ENCODE measurements around the gene KLHDC7B.

Gene KLHDC7B

DNA sequence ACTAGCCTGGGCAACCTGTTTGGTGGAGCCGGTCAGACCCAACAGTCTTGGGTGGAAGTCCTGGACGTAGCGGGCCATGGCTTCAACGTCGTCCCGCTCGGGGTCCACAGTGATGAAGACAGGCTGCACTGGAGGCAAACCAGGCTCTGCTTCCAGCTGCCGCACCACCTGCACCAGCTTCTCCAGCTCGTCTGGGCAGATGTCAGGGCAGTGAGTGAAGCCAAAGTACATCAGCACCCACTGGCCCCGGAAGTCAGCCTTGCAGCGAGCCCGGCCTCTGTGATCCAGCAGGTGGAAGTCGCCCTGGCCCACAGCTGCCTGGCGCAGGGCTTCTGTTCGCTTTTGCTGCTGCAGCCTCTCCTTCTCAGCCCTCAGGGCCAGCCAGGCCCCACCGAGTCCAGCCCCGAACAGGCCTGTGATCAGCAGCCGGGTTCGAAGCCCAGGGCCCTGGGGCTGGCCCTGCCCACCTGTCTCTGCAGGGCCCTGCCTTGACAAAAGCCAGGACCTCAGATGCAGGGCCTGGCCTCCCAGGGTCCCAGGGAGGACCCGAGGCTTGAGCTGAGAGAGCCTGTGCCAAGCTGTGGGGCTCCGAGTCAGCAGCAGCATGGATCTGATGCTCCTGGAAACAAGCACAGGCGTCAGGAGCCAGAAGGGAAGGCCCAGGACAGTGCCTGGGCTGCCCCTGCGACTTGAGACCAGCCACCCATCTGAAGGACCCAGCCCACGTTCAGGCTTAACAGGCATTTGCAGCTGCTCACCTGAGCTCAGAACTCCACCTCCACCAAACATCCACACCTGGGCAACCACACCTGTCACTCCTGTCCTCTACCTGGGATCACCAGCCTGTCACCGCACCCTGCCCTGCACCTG is 21.7 kb upstream of the KLHDC7B start:
- no peak for DNase-seq
- peak overlapping the region; percentile 92 for H3K4me3 Mint-ChIP-seq
- peaks cover 78% of the 10 kb centered on the region for H3K36me3 Mint-ChIP-seq (ENCODE audit: low read depth)
- peaks cover 38% of the 10 kb centered on the region for H3K4me1 Mint-ChIP-seq (ENCODE audit: low read depth)
- peak overlapping the region; percentile 93 for H3K27ac Mint-ChIP-seq
- no peaks in the 10 kb centered on the region for H3K9me3 Mint-ChIP-seq
- no peaks in the 10 kb centered on the region for H3K27me3 Mint-ChIP-seq

DNA sequence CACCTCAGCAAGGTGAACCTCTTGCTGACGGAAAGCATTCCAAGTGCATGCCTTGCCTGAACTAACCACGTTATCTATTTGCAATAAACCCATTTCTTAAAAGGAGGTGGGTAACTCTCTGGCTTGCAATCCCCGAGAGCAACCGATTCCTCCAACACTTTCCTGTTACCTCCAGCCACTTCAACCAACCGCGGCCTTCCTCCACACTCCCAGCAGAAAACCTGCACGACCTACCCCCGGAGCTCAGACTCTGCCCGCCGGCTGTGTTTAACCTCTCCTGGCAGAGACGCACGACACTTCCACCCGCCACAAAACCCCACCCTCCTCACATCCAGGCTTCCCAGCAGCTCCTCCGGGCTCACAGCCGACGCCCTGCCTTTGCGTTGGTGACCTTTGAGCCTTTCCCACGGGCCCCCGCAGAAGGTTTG is 21.0 kb upstream of the KLHDC7B start:
- Mint-ChIP-seq H3K9me3 (no peaks in the 10 kb centered on the region), H3K27me3 (no peaks in the 10 kb centered on the region), H3K4me1 (ENCODE audit: low read depth) (peaks cover 39% of the 10 kb centered on the region), H3K4me3 (peak overlapping the region; percentile 92), H3K27ac (peak overlapping the region; percentile 93), H3K36me3 (ENCODE audit: low read depth) (peaks cover 73% of the 10 kb centered on the region)
- no peak for DNase-seq

- H3K4me1 Mint-ChIP-seq (ENCODE audit: low read depth) = peaks cover 39% of the 10 kb centered on the region
- no peaks in the 10 kb centered on the region for H3K9me3 Mint-ChIP-seq
- peaks cover 67% of the 10 kb centered on the region for H3K36me3 Mint-ChIP-seq (ENCODE audit: low read depth)
- H3K27ac Mint-ChIP-seq = peak within 1 kb of the TSS; percentile 93
- H3K27me3 Mint-ChIP-seq = no peaks in the 10 kb centered on the region
- DNase-seq = peak; percentile 99
- peak within 1 kb of the TSS; percentile 92 for H3K4me3 Mint-ChIP-seq
These were observed 20.4 kb upstream of the KLHDC7B start, which contains the start of gene SCO2 for GRCh38 chr22:50525104-50525857. Gene SCO2, minus strand, starts transcription at chr22:50525598. Its CDS starts 1,187 bp downstream, at chr22:50524411.

DNA sequence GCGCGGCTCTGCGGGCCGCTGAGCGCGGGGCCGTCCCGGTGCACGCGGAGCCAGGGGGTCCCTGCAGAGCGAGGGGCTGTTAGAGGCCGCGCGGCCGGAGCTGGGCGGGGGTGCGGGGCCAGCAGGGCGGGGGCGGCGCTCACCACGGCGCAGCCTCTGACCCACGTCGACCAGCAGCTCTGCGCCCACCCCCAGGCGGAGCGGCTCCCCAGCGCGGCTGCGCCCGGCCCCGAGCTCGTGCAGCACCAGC is 19.9 kb upstream of the KLHDC7B start:
- Mint-ChIP-seq H3K4me3 (peak overlapping the region; percentile 92), H3K27ac (peak overlapping the region; percentile 93), H3K9me3 (no peaks in the 10 kb centered on the region), H3K36me3 (ENCODE audit: low read depth) (peaks cover 62% of the 10 kb centered on the region), H3K4me1 (ENCODE audit: low read depth) (peaks cover 39% of the 10 kb centered on the region), H3K27me3 (no peaks in the 10 kb centered on the region)
- no peak for DNase-seq

GRCh38 chr22:50526108-50526833 is 19.4 kb upstream of the KLHDC7B start:
- H3K4me3 Mint-ChIP-seq = peak overlapping the region; percentile 92
- H3K9me3 Mint-ChIP-seq = no peaks in the 10 kb centered on the region
- peak overlapping the region; percentile 93 for H3K27ac Mint-ChIP-seq
- no peaks in the 10 kb centered on the region for H3K27me3 Mint-ChIP-seq
- peaks cover 60% of the 10 kb centered on the region for H3K36me3 Mint-ChIP-seq (ENCODE audit: low read depth)
- H3K4me1 Mint-ChIP-seq (ENCODE audit: low read depth) = peaks cover 41% of the 10 kb centered on the region
- DNase-seq = peak; percentile 90

- no peaks in the 10 kb centered on the region for H3K27me3 Mint-ChIP-seq
- H3K4me3 Mint-ChIP-seq = peak overlapping the region; percentile 83
- no peaks in the 10 kb centered on the region for H3K9me3 Mint-ChIP-seq
- peak overlapping the region; percentile 93 for H3K27ac Mint-ChIP-seq
- peak; percentile 75 for DNase-seq
- H3K4me1 Mint-ChIP-seq (ENCODE audit: low read depth) = peaks cover 41% of the 10 kb centered on the region
- peaks cover 51% of the 10 kb centered on the region for H3K36me3 Mint-ChIP-seq (ENCODE audit: low read depth)
These were observed 18.6 kb upstream of the KLHDC7B start for GRCh38 chr22:50526834-50527801.

DNA sequence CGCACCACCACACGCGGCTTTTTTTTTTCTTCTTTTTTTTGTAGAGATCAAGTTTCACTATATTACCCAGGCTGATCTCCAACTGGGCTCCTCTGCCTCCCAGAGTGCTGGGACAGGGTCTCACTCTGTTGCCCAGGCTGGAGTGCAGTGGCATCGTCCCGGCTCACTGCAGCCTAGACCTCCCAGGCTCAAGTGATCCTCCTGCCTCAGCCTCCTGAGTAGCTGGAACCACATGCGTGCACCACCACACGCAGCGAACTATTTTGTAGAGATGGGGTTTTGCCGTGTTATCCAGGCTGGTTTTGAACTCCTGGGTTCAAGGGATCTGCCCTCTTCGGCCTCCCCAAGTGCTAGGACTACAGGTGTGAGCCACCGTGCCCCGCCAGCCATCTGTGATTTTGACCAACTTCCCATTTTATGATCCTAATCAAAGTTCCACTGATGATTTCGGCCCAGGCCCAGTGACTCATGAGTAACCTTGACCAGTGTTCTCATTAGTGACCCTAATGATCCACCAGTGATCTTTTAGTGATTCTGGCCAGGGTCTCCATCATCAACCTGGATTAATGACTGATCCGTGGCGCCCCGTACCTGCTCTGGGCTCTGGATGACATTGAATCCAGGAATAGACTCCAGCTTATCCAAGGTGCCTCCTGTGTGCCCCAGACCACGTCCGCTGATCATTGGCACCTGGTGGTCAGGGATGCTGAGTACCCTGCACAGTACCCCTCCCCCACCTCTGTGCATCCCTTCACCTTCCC is 17.6 kb upstream of the KLHDC7B start:
- no peaks in the 10 kb centered on the region for H3K27me3 Mint-ChIP-seq
- peak overlapping the region; percentile 93 for H3K27ac Mint-ChIP-seq
- H3K9me3 Mint-ChIP-seq = no peaks in the 10 kb centered on the region
- H3K4me1 Mint-ChIP-seq (ENCODE audit: low read depth) = peaks cover 48% of the 10 kb centered on the region
- peaks cover 43% of the 10 kb centered on the region for H3K36me3 Mint-ChIP-seq (ENCODE audit: low read depth)
- no peak for DNase-seq
- H3K4me3 Mint-ChIP-seq = peak overlapping the region; percentile 83

DNA sequence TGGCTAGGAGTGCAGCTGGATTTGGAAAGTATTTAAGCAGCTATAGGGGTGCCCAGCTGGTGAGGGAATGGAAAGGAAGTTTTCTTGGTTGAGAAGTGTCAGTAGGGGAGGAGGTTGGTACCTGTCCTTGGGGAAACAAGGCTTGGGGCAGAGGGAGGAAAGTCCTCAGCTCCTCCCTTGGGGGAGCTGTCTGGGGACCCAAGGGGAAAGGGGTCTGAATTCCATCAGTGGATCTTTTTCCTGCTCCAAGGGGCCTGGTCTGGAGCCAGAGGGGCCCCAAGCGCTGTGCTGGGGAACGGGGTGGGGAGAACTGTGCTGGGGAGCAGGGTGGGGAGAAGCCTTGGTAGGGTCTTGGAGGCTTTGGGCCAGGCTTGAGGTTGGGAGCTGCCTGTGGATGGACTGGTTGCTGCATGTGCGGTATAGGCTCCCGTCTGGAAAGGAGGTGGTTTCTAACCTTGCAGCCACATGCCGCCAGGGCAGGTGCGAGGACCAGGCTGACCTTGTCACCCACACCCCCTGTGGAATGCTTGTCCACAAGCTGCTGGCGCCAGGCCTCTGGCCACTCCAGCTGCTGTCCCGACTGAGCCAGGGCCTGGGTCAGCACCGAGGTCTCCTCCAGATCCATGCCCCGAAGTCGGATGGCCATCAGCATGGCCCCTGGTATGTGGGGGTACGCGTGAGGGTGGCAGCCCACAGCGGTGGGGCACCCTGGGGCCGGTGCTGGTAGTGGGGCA is 16.9 kb upstream of the KLHDC7B start:
- Mint-ChIP-seq H3K27ac (peak overlapping the region; percentile 93), H3K36me3 (ENCODE audit: low read depth) (peaks cover 36% of the 10 kb centered on the region), H3K27me3 (no peaks in the 10 kb centered on the region), H3K9me3 (no peaks in the 10 kb centered on the region), H3K4me1 (ENCODE audit: low read depth) (peaks cover 49% of the 10 kb centered on the region), H3K4me3 (peak overlapping the region; percentile 83)
- DNase-seq = no peak

DNA sequence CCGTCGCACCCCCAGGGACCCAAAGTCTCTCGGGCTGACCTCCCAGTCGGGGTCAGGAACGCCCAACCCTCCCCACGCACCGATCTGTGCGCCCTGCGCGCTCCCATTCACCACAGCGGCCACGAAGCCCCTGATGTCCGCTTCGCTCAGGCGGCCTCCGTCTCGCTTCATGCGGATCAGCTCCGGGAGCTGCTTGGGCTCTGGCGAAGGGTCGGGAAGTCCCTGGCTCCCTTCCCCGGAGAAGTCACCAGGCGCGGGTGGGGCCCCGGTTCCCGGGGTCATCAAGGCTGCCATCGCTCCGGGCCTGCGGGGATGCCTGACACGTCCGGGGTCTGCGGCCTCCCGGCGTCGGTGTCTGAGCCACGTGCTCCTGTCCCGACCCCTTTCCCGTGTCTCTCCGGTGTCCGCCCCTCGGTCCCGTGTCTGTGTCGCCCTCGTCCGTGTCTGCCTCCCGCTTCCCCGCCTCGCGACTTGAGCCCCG is 16.2 kb upstream of the KLHDC7B start:
- no peak for DNase-seq
- Mint-ChIP-seq H3K27ac (peak overlapping the region; percentile 71), H3K36me3 (ENCODE audit: low read depth) (peaks cover 30% of the 10 kb centered on the region), H3K27me3 (no peaks in the 10 kb centered on the region), H3K9me3 (no peaks in the 10 kb centered on the region), H3K4me3 (peak overlapping the region; percentile 83), H3K4me1 (ENCODE audit: low read depth) (peaks cover 51% of the 10 kb centered on the region)

DNA sequence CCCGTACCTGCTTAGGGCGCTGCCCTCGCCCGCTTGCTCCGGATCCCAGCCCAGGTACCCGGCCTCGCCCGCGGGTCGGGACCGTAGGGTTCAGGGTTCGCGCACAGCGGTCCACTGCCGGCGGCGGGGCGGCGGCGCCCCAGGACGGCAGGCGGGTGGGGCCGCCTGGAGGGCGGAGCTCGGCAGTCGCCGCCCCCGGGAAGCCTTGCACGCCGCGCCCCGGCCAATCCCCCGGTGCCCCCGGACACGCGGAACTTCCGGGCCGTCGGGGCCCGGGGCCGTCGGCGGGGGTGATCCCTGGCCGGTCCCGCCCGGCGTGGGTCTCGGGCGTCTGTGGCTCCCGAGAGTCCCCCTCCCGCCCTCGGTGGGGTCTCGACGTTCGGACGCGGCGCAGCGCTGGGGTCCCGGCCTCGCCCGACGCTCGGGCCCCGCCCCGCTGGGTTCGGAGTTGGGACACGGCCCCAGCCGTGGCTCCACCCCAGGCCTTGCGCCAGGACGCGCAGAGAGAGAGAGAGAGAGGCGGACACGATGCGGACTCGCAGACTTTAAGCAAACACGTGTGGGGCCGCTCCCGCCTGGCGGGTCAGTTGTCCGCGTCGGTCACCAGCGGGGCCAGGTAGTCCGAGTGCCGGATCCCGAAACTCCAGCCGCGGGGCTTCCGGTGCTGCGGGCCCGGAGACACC is 15.7 kb upstream of the KLHDC7B start, which contains the start of gene TYMP:
TSS of gene TYMP (minus strand) at position 116 of the 683 bp plus-strand sequence. CDS start 303 bp downstream, outside the sequence.
- Mint-ChIP-seq H3K4me3 (peak within 1 kb of the TSS; percentile 90), H3K36me3 (ENCODE audit: low read depth) (peaks cover 24% of the 10 kb centered on the region), H3K27me3 (no peaks in the 10 kb centered on the region), H3K9me3 (no peaks in the 10 kb centered on the region), H3K4me1 (ENCODE audit: low read depth) (peaks cover 49% of the 10 kb centered on the region), H3K27ac (peak within 1 kb of the TSS; percentile 97)
- DNase-seq = peak; percentile 86

GRCh38 chr22:50530580-50530876 is 15.2 kb upstream of the KLHDC7B start:
- Mint-ChIP-seq H3K27me3 (no peaks in the 10 kb centered on the region), H3K36me3 (ENCODE audit: low read depth) (peaks cover 24% of the 10 kb centered on the region), H3K9me3 (no peaks in the 10 kb centered on the region), H3K4me3 (peak overlapping the region; percentile 90), H3K4me1 (ENCODE audit: low read depth) (peaks cover 49% of the 10 kb centered on the region), H3K27ac (peak overlapping the region; percentile 97)
- no peak for DNase-seq

- Mint-ChIP-seq H3K4me1 (ENCODE audit: low read depth) (peaks cover 49% of the 10 kb centered on the region), H3K9me3 (no peaks in the 10 kb centered on the region), H3K27ac (peak overlapping the region; percentile 97), H3K4me3 (peak overlapping the region; percentile 90), H3K27me3 (no peaks in the 10 kb centered on the region), H3K36me3 (ENCODE audit: low read depth) (peaks cover 24% of the 10 kb centered on the region)
- peak; percentile 89 for DNase-seq
These were observed 14.7 kb upstream of the KLHDC7B start for GRCh38 chr22:50530877-50531545.
